HUES64 (cell line): ENCODE data around the gene DBF4B.

Source experiments
- H3K27ac ChIP-seq: 2 replicates; pipeline ENCODE4 v1.7.0; 2013; ENCODE audit warnings: low read depth, low read length, inconsistent platforms
- H3K27me3 ChIP-seq: 2 replicates; pipeline ENCODE4 v1.6.1; 2013; ENCODE audit warnings: mild to moderate bottlenecking, low read length; ENCODE audit not compliant: insufficient read depth
- H3K36me3 ChIP-seq: 2 replicates; pipeline ENCODE4 v1.6.1; 2013; ENCODE audit warnings: mild to moderate bottlenecking, low read length; ENCODE audit not compliant: insufficient read depth
- H3K4me1 ChIP-seq: 2 replicates; pipeline ENCODE4 v1.6.1; 2013; ENCODE audit warnings: mild to moderate bottlenecking, low read length, moderate library complexity; ENCODE audit not compliant: insufficient read depth
- H3K4me3 ChIP-seq: 2 replicates; pipeline ENCODE4 v1.5.1; 2013; ENCODE audit warnings: mild to moderate bottlenecking, low read length, moderate library complexity
- H3K9ac ChIP-seq: 2 replicates; pipeline ENCODE4 v1.6.1; 2013; ENCODE audit warnings: mild to moderate bottlenecking, low read depth, low read length
- H3K9me3 ChIP-seq: 2 replicates; pipeline ENCODE4 v1.6.1; 2013; ENCODE audit warnings: low read depth, low read length; ENCODE audit not compliant: insufficient read depth
- WGBS: fragments of 150-250, 120-280 bp; methylation state at CpG from one replicate; pipeline ENCODE4 v1.1.7; 2013; ENCODE audit warnings: missing lambda C conversion rate; 5-methylcytosine and 5-hydroxymethylcytosine counted together

The DBF4B gene

DNA sequence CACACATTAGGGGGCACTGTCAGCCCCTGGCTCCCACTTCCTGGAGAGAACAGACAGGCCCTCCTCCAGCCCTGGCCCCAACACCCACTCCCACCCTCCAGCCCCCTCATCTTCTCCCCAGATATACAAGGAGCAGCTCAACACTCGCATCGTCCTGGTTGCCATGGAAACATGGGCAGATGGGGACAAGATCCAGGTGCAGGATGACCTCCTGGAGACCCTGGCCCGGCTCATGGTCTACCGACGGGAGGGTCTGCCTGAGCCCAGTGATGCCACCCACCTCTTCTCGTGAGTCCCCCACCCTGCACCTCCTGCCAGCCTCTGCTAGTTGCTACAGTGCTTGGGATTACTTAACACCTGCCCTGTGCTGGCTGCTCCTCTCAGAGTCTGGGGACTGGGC, 64.7 kb downstream of the DBF4B start:
- H3K27ac ChIP-seq = no peak overlapping the region
- H3K27me3 ChIP-seq = peaks cover 18% of the 10 kb centered on the region
- H3K4me1 ChIP-seq = no peaks in the 10 kb centered on the region
- H3K9me3 ChIP-seq = no peaks in the 10 kb centered on the region
- H3K36me3 ChIP-seq = no peaks in the 10 kb centered on the region
- 89% methylated on average over 6 of the region's 6 CpGs for WGBS
- H3K9ac ChIP-seq = no peak overlapping the region
- no peak overlapping the region for H3K4me3 ChIP-seq

DNA sequence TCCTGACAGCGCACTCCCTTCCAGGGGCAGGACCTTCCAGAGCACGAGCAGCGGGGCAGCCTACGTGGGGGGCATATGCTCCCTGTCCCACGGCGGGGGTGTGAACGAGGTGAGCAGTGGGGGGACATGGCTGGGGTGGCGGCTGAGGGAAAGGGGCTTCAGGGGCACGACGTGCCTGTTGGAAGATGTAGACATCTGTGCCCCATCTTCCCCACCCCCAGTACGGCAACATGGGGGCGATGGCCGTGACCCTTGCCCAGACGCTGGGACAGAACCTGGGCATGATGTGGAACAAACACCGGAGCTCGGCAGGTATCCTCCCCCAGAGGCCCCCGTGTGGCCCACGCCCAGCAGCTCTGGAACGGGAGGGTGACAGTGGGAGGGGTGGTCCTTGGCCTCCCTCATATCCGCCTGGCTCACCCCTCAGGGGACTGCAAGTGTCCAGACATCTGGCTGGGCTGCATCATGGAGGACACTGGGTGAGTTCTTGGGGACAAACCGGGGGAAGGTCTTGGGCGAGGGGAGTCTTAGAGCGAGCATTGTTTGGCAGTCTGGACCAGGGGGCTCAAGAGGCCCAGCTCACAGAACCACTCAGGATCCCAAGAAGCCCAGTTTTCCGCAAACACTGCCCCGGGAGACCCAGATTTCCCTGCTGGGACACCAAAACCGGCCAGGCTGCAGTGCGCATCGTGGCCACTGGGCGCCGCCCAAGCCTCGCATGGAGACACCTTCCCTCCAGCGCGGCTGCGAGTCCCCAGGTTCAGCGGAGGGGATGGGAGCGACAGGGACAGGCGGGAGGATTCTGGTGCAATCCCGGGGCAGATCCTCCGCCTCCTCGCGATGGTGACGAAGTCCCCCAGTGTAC, 66.0 kb downstream of the DBF4B start:
- Histone ChIP-seq H3K4me3 (peak overlapping the region; percentile 77), H3K9me3 (no peaks in the 10 kb centered on the region), H3K27me3 (peaks cover 18% of the 10 kb centered on the region), H3K4me1 (no peaks in the 10 kb centered on the region), H3K27ac (0 out of 2 replicates have a peak overlapping the region, but pooled peaks have one; percentile 5), H3K36me3 (no peaks in the 10 kb centered on the region), H3K9ac (peak overlapping the region; percentile 56)
- WGBS = 38% methylated on average over 37 of the region's 42 CpGs

DNA sequence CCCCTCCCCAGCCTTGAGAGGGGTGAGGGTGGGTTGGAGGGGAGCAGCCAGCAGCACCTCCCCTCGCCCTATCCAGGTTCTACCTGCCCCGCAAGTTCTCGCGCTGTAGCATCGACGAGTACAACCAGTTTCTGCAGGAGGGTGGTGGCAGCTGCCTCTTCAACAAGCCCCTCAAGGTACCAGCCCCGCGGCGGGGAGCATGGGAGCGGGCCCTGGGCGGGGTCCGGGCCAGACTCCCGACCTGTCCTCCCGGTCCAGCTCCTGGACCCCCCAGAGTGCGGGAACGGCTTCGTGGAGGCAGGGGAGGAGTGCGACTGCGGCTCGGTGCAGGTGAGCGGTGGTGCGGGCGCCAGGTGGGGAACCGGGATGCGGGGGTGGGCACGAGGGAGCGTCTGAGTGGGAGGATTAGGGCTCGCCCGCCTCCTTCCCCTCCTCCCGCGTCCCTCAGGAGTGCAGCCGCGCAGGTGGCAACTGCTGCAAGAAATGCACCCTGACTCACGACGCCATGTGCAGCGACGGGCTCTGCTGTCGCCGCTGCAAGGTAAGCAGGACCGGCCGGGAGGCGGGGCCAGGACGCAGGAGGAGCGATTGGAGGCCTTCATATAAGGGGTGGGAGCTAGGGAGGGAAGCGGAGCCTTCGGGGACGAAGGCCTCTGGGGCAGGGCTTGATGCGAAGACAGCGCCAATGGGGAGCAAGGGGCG, 66.8 kb downstream of the DBF4B start:
- Histone ChIP-seq H3K36me3 (no peaks in the 10 kb centered on the region), H3K27ac (0 out of 2 replicates have a peak overlapping the region, but pooled peaks have one; percentile 5), H3K4me3 (peak overlapping the region; percentile 77), H3K9ac (peak overlapping the region; percentile 56), H3K4me1 (no peaks in the 10 kb centered on the region), H3K9me3 (no peaks in the 10 kb centered on the region), H3K27me3 (peaks cover 18% of the 10 kb centered on the region)
- under 1% methylated on average over 50 of the region's 50 CpGs for WGBS

DNA sequence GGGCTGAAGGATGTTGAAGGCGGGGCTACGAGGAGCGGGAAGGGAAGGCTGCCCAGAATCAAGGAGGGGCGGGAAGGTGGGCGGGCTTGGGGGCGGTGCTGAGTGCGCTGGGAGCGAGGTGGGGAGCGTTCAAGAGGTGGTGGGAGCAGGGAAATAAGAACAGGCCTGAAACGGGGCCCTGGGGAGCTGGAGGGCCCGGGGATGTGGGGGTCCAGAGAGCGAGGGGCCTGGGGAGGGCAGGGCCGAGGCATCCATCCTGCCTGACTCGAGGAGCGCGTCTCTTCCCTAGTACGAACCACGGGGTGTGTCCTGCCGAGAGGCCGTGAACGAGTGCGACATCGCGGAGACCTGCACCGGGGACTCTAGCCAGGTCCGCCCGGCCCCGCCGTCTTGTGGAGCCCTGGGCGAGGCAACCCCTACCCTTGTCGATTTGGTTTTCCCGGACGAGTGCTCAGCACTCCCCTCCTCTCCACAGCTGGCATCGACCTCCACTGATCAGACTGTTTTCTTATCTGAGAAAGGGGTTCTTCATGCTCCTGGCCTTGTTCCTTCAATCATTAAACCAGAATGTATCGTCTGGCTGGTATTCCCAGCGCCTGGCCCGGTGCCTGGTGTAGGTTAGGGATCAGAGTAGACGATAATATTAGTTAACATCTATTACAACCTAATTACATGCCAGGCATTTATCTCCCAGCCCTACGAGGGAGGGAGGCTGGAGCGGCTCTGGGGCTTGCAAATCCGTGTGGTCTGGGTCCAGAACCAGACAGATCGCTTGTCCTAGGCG, 67.6 kb downstream of the DBF4B start:
- H3K9ac ChIP-seq = peak overlapping the region; percentile 57
- peak overlapping the region; percentile 57 for H3K4me3 ChIP-seq
- WGBS = 12% methylated on average over 39 of the region's 43 CpGs
- H3K27me3 ChIP-seq = peaks cover 18% of the 10 kb centered on the region
- no peak overlapping the region for H3K27ac ChIP-seq
- H3K36me3 ChIP-seq = no peaks in the 10 kb centered on the region
- no peaks in the 10 kb centered on the region for H3K4me1 ChIP-seq
- H3K9me3 ChIP-seq = no peaks in the 10 kb centered on the region

- 90% methylated on average over 19 of the region's 19 CpGs for WGBS
Measured at GRCh38 chr17:44776628-44777393, 68.3 kb downstream of the DBF4B start.

GRCh38 chr17:44777394-44778348, 69.2 kb downstream of the DBF4B start:
- H3K9ac ChIP-seq = no peak overlapping the region

More at GRCh38 chr17:44776628-44777393, 68.3 kb downstream of the DBF4B start:
- H3K27me3 ChIP-seq = peaks cover 18% of the 10 kb centered on the region
- H3K4me3 ChIP-seq = no peak overlapping the region; the same call in 1 of the 2 replicates
- no peaks in the 10 kb centered on the region for H3K9me3 ChIP-seq
- H3K27ac ChIP-seq = no peak overlapping the region
- no peak overlapping the region for H3K9ac ChIP-seq
- H3K36me3 ChIP-seq = no peaks in the 10 kb centered on the region
- H3K4me1 ChIP-seq = peaks cover 6% of the 10 kb centered on the region

GRCh38 chr17:44778656-44779210, 70.3 kb downstream of the DBF4B start:
- Histone ChIP-seq H3K9me3 (no peaks in the 10 kb centered on the region), H3K9ac (no peak overlapping the region), H3K4me3 (peak overlapping the region; percentile 53), H3K27me3 (peaks cover 18% of the 10 kb centered on the region), H3K27ac (no peak overlapping the region), H3K36me3 (no peaks in the 10 kb centered on the region), H3K4me1 (peaks cover 16% of the 10 kb centered on the region)
- 55% methylated on average over 10 of the region's 10 CpGs for WGBS

More at GRCh38 chr17:44777394-44778348, 69.2 kb downstream of the DBF4B start:
- Histone ChIP-seq H3K4me1 (peaks cover 14% of the 10 kb centered on the region), H3K27me3 (peaks cover 18% of the 10 kb centered on the region), H3K27ac (no peak overlapping the region), H3K4me3 (no peak overlapping the region), H3K9me3 (no peaks in the 10 kb centered on the region), H3K36me3 (no peaks in the 10 kb centered on the region)
- 92% methylated on average over 20 of the region's 20 CpGs for whole genome bisulfite sequencing

DNA sequence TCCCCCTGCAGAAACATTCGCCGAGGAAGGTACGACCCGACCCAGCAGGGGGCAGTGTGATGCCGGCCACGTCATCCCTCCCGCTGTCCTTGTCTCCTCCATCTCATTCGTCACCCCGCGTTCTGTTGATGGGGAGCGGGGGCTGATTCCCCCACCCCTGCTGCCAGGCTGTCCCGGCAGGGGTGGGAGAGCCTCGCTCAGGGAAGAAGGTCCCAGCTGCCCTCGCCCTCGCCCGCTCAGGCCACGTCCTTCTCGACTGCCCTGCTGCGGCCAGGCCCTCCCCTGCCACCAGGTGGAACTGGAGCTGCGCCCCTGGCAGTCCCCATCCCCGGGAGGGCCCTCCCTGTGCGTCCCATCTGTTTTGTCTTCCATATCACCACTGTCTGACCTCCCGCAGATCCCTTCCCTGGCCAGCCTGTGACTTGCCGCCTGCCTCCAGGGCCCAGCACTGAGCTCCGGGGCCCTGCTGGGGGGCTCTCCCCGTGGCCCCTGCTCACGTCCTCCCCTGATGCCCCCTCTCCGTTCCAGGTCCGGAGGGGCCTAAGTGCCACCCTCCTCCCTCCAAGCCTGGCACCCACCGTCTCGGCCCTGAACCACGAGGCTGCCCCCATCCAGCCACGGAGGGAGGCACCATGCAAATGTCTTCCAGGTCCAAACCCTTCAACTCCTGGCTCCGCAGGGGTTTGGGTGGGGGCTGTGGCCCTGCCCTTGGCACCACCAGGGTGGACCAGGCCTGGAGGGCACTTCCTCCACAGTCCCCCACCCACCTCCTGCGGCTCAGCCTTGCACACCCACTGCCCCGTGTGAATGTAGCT, 71.0 kb downstream of the DBF4B start:
- WGBS = 25% methylated on average over 36 of the region's 36 CpGs
- H3K27me3 ChIP-seq = peaks cover 18% of the 10 kb centered on the region
- H3K27ac ChIP-seq = no peak overlapping the region
- H3K4me1 ChIP-seq = peaks cover 16% of the 10 kb centered on the region
- no peaks in the 10 kb centered on the region for H3K9me3 ChIP-seq
- H3K36me3 ChIP-seq = no peaks in the 10 kb centered on the region
- 0 out of 2 replicates have a peak overlapping the region, but pooled peaks have one; percentile 27 for H3K9ac ChIP-seq
- H3K4me3 ChIP-seq = peak overlapping the region; percentile 53

- Histone ChIP-seq H3K27ac (no peak overlapping the region), H3K9me3 (no peaks in the 10 kb centered on the region), H3K4me1 (peaks cover 16% of the 10 kb centered on the region), H3K36me3 (no peaks in the 10 kb centered on the region), H3K9ac (no peak overlapping the region), H3K4me3 (no peak overlapping the region), H3K27me3 (peaks cover 18% of the 10 kb centered on the region)
- 94% methylated on average over 11 of the region's 12 CpGs for WGBS
Measured at GRCh38 chr17:44780161-44780560, 71.7 kb downstream of the DBF4B start.
